Measurements from ENCODE around the gene SAFB.
"Not testable (repeated sequence)": the region's sequence is repeated elsewhere in the genome, so short reads cannot be mapped to it uniquely, and the experiment has no call there.

SAFB gene

DNA sequence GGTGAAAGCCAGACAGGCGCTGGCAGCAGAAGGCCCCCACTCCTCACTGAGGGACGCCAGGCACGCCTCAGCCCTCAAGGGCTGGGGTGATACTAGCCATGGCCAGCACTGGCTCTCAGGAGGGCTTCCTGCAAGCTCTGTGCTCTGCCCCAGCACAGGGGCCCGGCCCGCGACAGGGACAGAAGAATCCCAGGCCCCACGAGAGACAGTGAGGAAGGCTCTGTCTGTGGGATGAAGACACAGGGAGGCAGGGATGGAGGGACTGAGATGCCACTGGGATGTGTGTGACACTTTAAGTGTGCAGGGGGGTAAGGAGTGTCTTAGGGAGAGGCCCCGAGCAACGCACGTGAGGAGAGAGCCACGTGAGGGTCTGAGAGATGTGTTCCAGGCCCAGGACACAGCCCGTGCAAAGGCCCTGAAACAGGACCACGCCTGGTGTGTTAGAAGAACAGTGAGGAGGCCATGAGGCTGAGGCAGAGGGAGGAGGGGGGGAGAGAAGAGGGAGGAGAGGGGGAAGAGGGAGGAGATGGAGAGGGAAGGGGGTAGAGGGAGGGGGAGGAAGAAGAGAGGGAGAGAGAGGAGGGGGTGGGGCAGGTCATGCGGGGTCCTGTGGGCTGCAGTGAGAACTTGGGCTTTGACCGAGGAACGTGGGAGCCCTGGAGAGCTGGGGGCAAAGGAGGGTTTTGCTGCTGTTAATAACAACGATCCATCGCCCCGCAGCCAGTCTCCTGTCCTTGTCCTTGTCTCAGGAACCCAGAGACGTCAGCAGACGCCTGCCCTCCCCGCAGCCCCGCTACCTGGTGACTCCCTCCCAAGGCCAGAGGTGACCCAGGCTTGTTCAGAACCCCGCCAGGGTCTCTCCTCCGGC is 74.4 kb downstream of the SAFB start:
- DNase-seq (ENCODE audit: low read depth in 2 of 2): no peak

- no peak for DNase-seq (ENCODE audit: low read depth in 2 of 2)
Measured at GRCh38 chr19:5697890-5698634, 75.2 kb downstream of the SAFB start.

DNA sequence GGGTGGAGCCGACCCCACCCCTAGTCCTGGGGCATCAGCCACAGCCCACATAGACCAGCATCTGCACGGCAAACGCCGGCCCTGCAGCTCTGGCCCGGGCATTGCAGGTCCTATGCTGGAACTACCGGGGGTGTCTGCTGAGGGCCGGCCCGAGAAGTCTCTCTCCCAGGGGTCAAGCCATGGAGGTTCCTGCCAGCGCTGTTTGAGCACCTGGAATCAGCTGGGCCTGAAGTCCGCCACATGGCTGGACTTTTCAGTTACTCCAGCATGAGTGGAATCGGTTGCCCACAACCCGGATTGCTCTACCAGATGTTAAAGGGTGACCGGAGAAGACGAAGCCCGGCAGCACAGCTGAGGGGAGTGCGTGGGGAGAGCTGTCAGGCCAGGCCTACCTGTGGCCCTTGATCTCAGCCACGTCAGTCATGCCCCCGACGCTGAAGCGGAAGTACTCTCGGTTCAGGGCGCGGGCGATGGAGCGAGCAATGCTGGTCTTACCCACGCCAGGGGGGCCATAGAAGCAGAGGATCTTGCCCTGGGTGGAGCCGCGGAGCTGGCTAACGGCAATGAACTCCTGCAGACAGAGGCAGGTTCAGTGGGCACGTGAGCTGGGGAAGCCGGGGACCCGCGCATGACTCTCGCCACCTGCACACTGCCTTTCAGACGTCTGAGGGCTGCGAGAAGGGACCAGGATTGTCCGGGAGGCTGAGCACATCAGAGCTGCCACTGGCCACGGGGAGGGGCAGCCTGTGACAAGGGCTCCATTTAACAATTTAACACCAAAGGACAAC is 75.9 kb downstream of the SAFB start:
- no peak for DNase-seq (ENCODE audit: low read depth in 2 of 2)

DNA sequence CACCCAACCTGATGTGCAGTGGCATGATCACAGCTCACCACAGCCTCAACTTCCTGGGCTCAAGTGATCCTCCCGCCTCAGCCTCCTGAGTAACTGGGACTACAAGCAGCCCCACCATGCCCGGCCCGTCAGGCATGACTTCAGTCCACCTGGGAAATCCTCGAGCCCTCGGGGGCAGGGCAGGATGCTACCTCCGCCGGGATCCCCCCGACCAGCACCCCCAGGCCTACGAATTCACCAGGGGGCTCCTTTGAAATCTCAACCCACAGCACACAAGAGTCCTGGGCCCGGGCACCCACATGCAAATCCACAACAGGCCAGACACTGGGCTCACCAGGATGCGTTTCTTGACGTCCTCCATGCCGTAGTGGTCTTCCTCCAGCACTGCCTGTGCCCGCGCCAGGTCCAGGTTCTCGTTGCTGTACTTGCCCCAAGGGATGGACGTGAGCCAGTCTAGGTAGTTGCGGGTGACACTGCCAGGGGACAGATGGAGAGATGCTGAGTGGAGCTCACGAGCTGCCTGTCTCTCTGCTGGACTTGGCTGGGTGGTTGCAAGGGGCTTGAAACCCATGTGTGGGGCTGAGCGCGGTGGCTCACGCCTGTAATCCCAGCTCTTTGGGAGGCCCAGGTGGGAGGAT is 77.7 kb downstream of the SAFB start:
- no peak for DNase-seq (ENCODE audit: low read depth in 2 of 2)

- not testable (repeated sequence) for DNase-seq (ENCODE audit: low read depth in 2 of 2)
Measured at GRCh38 chr19:5702053-5702410, 79.1 kb downstream of the SAFB start.

DNA sequence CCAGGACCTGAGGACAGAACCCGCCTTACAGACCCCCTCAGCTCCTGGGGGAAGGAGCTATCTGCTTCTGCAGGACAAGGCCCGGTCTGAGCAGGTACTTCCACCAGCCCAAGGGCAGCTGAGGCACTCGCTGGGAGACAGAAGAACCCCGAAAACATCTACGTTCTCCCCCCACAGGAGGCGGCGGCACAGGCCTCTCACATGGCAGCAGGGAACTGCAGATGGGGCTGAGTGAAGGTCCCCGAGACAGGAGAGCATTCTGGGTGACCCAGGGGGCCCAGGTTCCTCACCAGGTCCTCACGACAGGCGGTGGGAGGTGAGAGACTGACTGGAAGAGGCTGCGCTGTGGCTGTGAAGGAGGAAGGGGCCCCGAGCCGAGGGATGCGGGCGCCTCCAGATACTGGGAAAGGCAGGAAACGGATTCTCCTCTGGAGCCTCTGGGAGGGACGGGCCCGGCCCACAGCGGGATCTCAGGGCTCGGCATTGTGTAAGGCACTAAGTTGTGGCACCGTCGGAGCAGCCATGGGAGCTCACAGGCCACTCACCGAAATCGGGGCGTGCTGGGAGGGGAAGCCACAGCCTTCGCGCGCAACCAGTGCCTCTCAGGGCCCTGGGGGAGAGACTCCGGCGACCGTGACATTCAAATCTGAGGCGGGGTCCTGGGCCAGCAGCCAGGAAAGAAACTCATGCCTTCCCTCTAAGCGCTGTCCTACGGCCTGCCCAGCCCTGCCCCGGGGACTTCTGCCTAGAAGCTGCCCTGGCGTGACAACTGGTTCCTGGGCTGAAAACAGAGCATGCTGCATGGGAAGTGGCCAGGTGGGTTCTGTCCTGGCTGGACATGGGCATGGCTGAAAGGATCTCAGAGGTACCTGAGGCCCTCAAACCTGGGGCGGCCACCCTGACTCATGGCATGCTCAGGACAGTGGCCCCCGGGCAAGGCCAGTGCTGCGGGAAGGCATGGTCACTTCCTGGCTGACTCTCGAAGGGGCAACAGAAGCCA is 81.2 kb downstream of the SAFB start:
- DNase-seq (ENCODE audit: low read depth in 2 of 2): no peak

DNA sequence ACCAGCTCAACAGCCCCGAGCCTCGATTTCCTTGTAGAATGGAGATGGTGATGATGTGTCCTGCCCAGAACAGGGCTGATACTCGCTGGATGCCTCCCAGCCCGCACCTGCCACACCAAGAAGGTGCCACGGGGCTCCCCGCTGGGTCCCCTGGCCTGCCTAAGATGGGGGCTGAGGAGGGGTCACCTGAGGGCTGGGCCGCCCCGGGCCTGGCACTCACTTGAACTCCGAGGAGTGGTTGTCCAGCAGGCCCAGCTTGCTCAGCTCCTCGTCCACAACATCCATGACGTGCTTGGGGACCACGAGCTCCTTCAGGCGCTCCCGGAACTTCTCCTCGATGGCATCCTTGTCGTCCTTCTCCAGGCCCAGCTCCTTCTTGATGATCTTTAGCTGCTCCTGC is 82.7 kb downstream of the SAFB start:
- no peak for DNase-seq (ENCODE audit: low read depth in 2 of 2)

DNA sequence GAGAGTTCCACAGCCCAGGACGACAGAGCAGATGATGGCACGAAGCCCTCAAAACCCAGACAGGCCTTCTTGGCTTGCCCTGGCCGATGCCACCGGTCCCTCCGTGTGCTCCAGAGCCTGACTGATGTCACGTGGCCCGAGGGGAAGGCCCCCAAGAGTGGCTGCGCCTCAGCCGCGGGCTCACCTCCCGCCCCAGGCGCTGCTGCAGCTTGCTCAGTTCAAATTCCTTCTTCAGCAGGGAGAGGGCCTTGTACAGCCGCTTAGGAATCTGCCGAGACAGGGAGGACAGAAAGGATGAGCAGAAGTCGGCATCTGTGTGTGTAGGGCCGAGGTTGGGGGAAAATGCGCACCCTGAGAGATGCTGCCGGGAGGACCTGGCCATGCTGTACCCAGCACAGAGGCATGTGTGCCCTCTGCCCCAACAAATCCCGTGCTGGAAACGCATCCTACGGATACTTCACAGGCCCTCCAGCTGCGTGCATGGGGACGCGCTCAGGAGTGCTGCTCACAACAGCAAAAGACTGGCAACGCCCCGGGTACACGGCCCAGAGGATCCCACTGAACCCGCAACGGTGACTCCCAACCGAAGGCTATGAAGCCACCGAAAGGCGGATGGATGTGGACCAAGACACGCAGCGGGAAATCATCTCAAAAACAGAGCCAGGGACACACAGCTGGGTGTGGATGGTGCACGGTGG is 84.1 kb downstream of the SAFB start:
- DNase-seq (ENCODE audit: low read depth in 2 of 2): no peak

DNA sequence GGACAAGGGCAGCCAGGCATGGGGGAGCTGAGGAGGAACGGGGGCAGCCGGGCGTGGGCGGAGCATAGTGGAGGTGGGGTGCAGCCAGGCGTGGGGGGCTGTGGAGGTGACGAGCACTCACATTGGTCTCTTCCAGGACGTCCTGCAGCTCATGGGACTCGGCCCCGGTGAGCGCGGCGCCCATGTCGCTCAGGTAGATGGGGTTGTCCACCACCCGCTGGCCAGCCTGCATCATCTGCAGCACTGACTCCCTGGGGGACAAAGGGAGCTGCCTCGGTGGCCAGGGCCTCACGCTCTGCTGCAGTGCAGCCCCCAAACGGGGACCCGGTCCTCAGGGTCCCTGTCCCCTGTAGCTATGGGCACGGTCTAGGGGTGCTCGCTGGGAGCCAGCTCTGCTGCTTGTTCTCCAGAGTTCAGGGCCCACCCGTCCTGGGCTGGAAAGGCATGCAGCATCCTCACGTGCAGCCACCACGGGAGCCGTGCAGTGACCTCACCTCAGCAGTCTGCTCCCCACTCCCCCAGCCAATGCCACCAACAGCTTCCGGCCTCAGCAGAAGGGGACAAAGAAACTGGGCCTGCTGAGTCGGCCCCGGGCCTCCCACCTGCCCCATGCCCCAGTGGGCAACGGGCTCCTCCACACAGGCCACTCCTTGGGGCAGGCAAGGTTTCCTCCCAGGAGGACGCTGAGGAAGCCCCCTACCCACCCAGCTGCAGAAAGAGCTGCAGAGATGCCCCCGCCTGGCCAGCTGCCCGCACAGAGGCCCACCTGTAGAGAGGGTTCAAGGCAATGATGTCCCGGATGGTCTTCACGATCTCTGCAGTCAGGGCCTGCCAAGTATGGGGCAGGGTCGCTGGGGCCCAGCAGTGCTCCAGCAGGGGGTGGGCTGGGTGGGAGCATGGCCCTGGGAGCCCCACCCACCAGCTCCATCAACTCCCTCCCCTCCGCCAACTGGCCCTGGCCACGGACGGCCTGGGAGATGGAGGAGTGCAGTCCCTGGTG is 85.0 kb downstream of the SAFB start:
- no peak for DNase-seq (ENCODE audit: low read depth in 2 of 2)

DNA sequence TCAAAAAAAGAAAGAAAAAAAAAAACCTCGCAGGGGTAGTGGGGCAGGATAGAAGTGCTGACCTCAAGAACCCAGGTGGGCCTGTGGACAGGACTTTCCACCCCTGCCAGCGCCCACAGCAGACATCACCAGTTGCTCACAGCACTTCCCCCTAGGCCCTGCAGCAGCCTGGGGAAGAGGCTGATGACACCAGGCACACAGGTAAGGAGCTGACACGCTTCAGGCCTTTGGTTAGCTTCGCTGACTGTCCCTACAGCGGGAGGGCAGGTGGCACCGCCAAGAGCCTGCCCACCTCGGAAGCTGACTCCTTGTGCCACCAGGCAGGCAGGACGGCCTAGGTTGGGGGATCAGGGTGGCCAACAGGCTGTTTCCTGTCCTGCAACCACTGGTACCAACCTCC is 88.1 kb downstream of the SAFB start:
- no peak for DNase-seq (ENCODE audit: low read depth in 2 of 2)

- no peak for DNase-seq (ENCODE audit: low read depth in 2 of 2)
Measured at GRCh38 chr19:5711713-5712161, 88.9 kb downstream of the SAFB start.

GRCh38 chr19:5713228-5713627 is 90.3 kb downstream of the SAFB start:
- DNase-seq (ENCODE audit: low read depth in 2 of 2): no peak

DNA sequence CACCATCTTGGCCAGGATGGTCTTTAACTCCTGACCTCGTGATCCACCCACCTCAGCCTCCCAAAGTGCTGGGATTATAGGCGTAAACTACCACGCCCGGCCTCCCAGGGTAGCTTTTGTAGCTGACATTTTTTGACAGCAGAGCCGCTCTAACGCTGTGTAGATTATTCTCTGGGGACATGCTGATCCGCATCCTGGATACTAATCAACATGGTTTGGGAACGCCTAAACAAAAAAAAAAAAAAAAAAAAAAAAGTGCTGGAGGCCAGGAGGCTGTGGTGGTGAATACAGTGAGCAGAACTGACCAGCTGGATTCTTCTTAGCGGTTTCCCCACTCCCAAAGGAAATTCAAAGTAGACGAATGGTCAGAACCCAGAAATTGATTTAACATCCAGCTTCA is 91.9 kb downstream of the SAFB start:
- DNase-seq (ENCODE audit: low read depth in 2 of 2): no peak

DNA sequence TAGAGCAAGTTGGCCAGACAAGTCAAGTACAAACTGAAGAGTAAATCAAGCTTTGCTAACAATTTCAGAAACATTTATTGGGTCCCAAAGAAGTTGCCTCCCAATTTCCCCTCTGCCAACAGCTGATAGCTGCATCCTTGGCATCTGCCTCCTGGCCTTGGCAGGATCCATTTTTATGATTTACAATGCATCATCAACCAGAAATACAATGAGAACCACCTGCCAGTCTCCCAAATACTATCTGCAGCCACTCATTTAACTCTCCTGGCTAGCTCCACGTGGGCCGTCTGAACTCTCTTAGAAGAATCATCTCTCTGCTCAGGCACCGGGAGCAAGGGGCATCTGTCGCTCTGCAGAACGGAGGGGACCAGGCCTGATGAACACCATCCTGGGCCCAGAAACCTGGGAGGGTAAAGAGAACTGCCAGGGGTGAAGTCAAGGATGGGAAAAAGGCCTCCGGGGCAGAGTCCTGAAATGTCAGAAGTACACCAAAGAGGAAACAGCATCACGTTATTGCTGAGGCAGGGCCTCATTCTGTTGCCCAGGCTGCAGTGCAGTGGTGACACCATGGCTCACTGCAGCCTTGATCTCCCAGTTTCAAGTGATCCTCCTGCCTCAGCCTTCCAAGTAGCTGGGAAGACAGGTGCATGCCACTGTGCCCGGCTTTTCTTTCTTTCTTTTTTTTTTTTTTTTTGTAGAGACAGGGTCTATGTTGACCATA is 94.5 kb downstream of the SAFB start:
- DNase-seq (ENCODE audit: low read depth in 2 of 2): no peak

Measured in stimulated activated CD8-positive, alpha-beta memory T cell treated with anti-CD3 and anti-CD28 coated beads, Interleukin-7, amount 100 ng/mL, for 4 hours (primary cell).